GM12891 (cell line): ENCODE data around the gene OR4B1.

Experiments
- DNase-seq: peaks from one replicate; pipeline ENCODE4 v3.0.0; 2011; ENCODE audit warnings: low spot score; ENCODE audit not compliant: insufficient read length
- FAIRE-seq: peaks from 2 replicates; lab custom pipeline; 2011; peaks lifted over from hg19 to GRCh38; lab: Jason Lieb, UNC
- PAX5 ChIP-seq: IDR thresholded peaks from 2 replicates; pipeline ENCODE4 v1.6.1; 2011; ENCODE audit warnings: low read length, moderate library complexity, mild to moderate bottlenecking; ENCODE audit not compliant: insufficient read depth, severe bottlenecking
- POLR2A ChIP-seq: IDR thresholded peaks from 2 replicates; pipeline ENCODE4 v1.6.1; 2011; ENCODE audit warnings: low read depth, low read length, control low read depth
- POLR2AphosphoS5 ChIP-seq: IDR thresholded peaks from 2 replicates; pipeline ENCODE4 v1.6.1; 2011; ENCODE audit warnings: low read depth, low read length, control low read depth
- POU2F2 ChIP-seq: IDR thresholded peaks from 2 replicates; pipeline ENCODE4 v1.6.1; 2011; ENCODE audit warnings: low read depth, mild to moderate bottlenecking, control low read depth, low read length, moderate library complexity
- SPI1 ChIP-seq: IDR thresholded peaks from 2 replicates; pipeline ENCODE4 v1.6.1; 2011; ENCODE audit warnings: low read depth, low read length, control low read depth
- TAF1 ChIP-seq: IDR thresholded peaks from 2 replicates; pipeline ENCODE4 v1.6.1; 2011; ENCODE audit warnings: low read depth, low read length, control low read depth

OR4B1 gene

DNA sequence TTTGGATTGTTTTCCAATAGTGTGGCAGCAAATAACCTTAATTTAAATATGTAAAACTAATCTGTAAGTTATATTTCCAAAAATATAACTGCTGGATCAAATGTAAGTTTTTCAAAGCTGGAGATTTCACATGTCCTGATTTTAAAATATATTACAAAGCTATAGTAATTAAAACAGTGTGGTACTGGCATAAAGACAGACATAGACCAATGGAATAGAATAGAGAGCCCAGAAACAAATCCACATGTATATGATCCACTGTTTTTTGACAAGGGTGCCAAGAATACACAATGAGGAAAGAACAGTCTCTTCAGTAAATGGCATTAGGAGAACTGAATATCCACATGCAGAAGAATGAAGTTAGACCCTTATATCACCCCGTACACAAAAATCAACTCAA is 32.3 kb downstream of the OR4B1 start:
- no peak for DNase-seq
- FAIRE-seq: no peak
- TF ChIP-seq POLR2AphosphoS5: no peak
- no peak for TF ChIP-seq POLR2A
- TF ChIP-seq TAF1: no peak
- no peak for TF ChIP-seq SPI1

DNA sequence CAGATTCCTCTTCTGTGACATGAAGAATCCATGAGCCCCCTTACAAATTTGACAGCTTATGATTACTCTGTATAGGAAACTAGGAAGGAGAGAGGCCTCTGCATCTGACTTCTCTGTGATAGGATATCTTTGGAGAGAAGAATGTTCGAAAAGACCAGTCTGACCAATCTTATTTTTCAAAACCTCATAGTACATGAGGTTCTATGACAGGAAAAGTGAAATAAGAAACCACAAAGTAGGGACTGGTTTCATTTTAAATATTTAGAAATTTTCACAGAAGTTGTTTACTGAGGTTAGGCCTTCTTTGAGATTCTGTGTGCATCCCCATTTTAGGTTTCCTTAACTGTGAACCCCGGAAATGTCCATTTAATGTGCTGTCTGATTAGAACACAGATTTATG is 45.0 kb downstream of the OR4B1 start:
- FAIRE-seq (no peak), DNase-seq (no peak)
- TF ChIP-seq TAF1: no peak
- TF ChIP-seq POLR2AphosphoS5: no peak
- TF ChIP-seq PAX5: no peak
- no peak for TF ChIP-seq SPI1
- TF ChIP-seq POU2F2: no peak

DNA sequence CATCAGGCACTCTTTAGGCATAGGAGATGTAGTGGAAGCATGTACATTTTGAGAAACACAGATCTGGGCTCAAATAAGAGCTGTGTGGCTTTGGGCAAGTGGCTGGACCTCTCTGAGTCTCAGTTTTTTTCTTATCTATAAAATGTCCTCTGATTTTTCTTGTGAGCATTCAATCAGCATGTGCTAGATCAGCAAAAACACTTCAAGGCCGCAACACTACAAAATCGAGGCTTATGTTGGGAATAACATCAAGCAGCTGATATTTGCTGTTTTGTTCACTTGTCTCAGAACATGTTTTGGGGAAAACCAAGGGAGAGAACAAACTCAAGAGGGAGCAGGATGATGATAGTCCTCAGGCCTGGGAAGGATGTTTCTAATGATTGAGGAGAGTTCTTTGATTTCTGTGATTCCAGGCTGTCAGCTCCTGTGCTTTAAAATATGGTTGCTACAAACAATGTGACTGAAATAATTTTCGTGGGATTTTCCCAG is 46.9 kb downstream of the OR4B1 start, which contains the start of gene OR4X1:
Gene OR4X1 (plus strand): TSS at position 439 of the 489 bp plus-strand sequence. CDS start 0 bp downstream, at position 439.
- DNase-seq (no peak), FAIRE-seq (no peak)
- no peak for TF ChIP-seq POLR2AphosphoS5
- no peak for TF ChIP-seq TAF1
- TF ChIP-seq POU2F2: no peak
- no peak for TF ChIP-seq PAX5
- TF ChIP-seq SPI1: no peak
- TF ChIP-seq POLR2A: no peak
